CD4-positive, alpha-beta T cell treated with Interleukin-15 for 1 hour (primary cell): ENCODE results near the gene FOXS1.

Experiments used
- DNase-seq: peaks from one replicate; pipeline ENCODE4 v3.0.0-alpha.2; 2020

Gene FOXS1

GRCh38 chr20:31860390-31861134 is 15.2 kb upstream of the FOXS1 start:
- no peak for DNase-seq

GRCh38 chr20:31859998-31860380 is 14.6 kb upstream of the FOXS1 start:
- DNase-seq, result no peak

- no peak for DNase-seq
Observed at GRCh38 chr20:31859266-31859997, 14.0 kb upstream of the FOXS1 start.

GRCh38 chr20:31858760-31859083 is 13.3 kb upstream of the FOXS1 start:
- no peak for DNase-seq

GRCh38 chr20:31857861-31858759 is 12.7 kb upstream of the FOXS1 start:
- DNase-seq, result no peak

GRCh38 chr20:31856516-31856915 is 11.1 kb upstream of the FOXS1 start:
- DNase-seq, result no peak

GRCh38 chr20:31853481-31853880 is 8.1 kb upstream of the FOXS1 start:
- no peak for DNase-seq

- no peak for DNase-seq
Observed at GRCh38 chr20:31851240-31851955, 6.0 kb upstream of the FOXS1 start.

GRCh38 chr20:31849306-31849930 is 4.0 kb upstream of the FOXS1 start:
- no peak for DNase-seq

GRCh38 chr20:31848088-31848999 is 2.9 kb upstream of the FOXS1 start:
- DNase-seq, result no peak

GRCh38 chr20:31846793-31847138 is 1.4 kb upstream of the FOXS1 start:
- no peak for DNase-seq

GRCh38 chr20:31844737-31845299 is 586 bp downstream of the FOXS1 start:
- DNase-seq, result no peak

GRCh38 chr20:31843881-31844280 is 1.5 kb downstream of the FOXS1 start:
- DNase-seq, result no peak

GRCh38 chr20:31843288-31843687 is 2.1 kb downstream of the FOXS1 start:
- DNase-seq, result no peak

GRCh38 chr20:31842471-31843157 is 2.8 kb downstream of the FOXS1 start:
- DNase-seq, result no peak

- no peak for DNase-seq
Observed at GRCh38 chr20:31841928-31842327, 3.5 kb downstream of the FOXS1 start.

GRCh38 chr20:31840906-31841816 is 4.2 kb downstream of the FOXS1 start:
- DNase-seq, result no peak

- DNase-seq, result no peak
Observed at GRCh38 chr20:31839782-31840487, 5.5 kb downstream of the FOXS1 start.
